HEK293 (cell line): Measurements from ENCODE around the gene SH3BP5L.

ENCODE experiments used
- CTCF ChIA-PET: fragments of 350-600 bp; formaldehyde crosslinking; extraction: SDS; loops from one replicate; lab custom pipeline; 2021; ENCODE audit warnings: antibody characterized with exemption; lab: Yijun Ruan, JAX
- POLR2A ChIA-PET: fragments of 300-600 bp; formaldehyde crosslinking; extraction: SDS; loops from one replicate; lab custom pipeline; 2020; ENCODE audit warnings: antibody characterized with exemption, inconsistent platforms; lab: Yijun Ruan, JAX
- H3K27ac ChIP-seq: fragments of 200-500 bp; sonication (Bioruptor generic); 2 replicates; pipeline ENCODE4 v1.5.1; 2014; ENCODE audit warnings: low read depth, low read length, control low read depth, inconsistent platforms; ENCODE audit errors: extremely low read depth
- H3K36me3 ChIP-seq, 2 experiments: fragments of 200-500 bp in 1 of 2; sonication (Bioruptor generic) in 1 of 2; 1 replicate in 1 of 2; 2 replicates in 1 of 2; pipeline ENCODE4 v1.5.1; 2014 to 2017; ENCODE audit warnings: inconsistent platforms in 2 of 2, low read length in 2 of 2; ENCODE audit not compliant: control insufficient read depth in 2 of 2, insufficient read depth in 1 of 2
- H3K4me1 ChIP-seq: fragments of 200-500 bp; sonication (Bioruptor generic); 2 replicates; pipeline ENCODE4 v1.5.1; 2014; ENCODE audit warnings: mild to moderate bottlenecking, low read length, inconsistent platforms; ENCODE audit not compliant: control insufficient read depth, insufficient read depth
- H3K4me3 ChIP-seq: 2 replicates; pipeline ENCODE4 v1.5.1; 2011; ENCODE audit warnings: low read depth, mild to moderate bottlenecking, control low read depth, low read length, moderate library complexity
- H3K9me3 ChIP-seq: fragments of 200-500 bp; sonication (Bioruptor generic); 2 replicates; pipeline ENCODE4 v1.5.1; 2014; ENCODE audit warnings: low read depth, low read length, inconsistent platforms; ENCODE audit not compliant: control insufficient read depth, insufficient read depth
- HIC1 ChIP-seq: fragments of 450-650 bp; formaldehyde crosslinking; IDR thresholded peaks from 2 replicates; pipeline ENCODE4 v1.5.1; 2016; ENCODE audit warnings: missing biosample characterization, missing genetic modification characterization
- KLF16 ChIP-seq: fragments of 450-650 bp; formaldehyde crosslinking; IDR thresholded peaks from 2 replicates; pipeline ENCODE4 v1.5.1; 2017; ENCODE audit warnings: missing biosample characterization, missing genetic modification characterization
- SALL2 ChIP-seq: fragments of 450-650 bp; formaldehyde crosslinking; IDR thresholded peaks from 2 replicates; pipeline ENCODE4 v1.5.0; 2017; ENCODE audit warnings: missing biosample characterization, mild to moderate bottlenecking, missing genetic modification characterization, borderline replicate concordance
- SCRT1 ChIP-seq: fragments of 450-650 bp; formaldehyde crosslinking; IDR thresholded peaks from 2 replicates; pipeline ENCODE4 v1.5.1; 2016; ENCODE audit warnings: missing biosample characterization, missing genetic modification characterization, borderline replicate concordance
- ZNF10 ChIP-seq: fragments of 450-650 bp; formaldehyde crosslinking; IDR thresholded peaks from 2 replicates; pipeline ENCODE4 v1.5.1; 2017; ENCODE audit warnings: missing biosample characterization, missing genetic modification characterization
- ZNF133 ChIP-seq: fragments of 450-650 bp; formaldehyde crosslinking; IDR thresholded peaks from 2 replicates; pipeline ENCODE4 v1.5.1; 2016; ENCODE audit warnings: missing biosample characterization, missing genetic modification characterization
- ZNF148 ChIP-seq: fragments of 450-650 bp; formaldehyde crosslinking; IDR thresholded peaks from 2 replicates; pipeline ENCODE4 v1.5.0; 2017; ENCODE audit warnings: missing biosample characterization, missing genetic modification characterization, borderline replicate concordance
- ZNF157 ChIP-seq: fragments of 450-650 bp; formaldehyde crosslinking; IDR thresholded peaks from 2 replicates; pipeline ENCODE4 v1.5.1; 2016; ENCODE audit warnings: missing biosample characterization, missing genetic modification characterization
- ZNF174 ChIP-seq: fragments of 450-650 bp; formaldehyde crosslinking; IDR thresholded peaks from 2 replicates; pipeline ENCODE4 v1.5.0; 2017; ENCODE audit warnings: missing biosample characterization, mild to moderate bottlenecking, missing genetic modification characterization
- ZNF18 ChIP-seq: fragments of 450-650 bp; formaldehyde crosslinking; IDR thresholded peaks from 2 replicates; pipeline ENCODE4 v1.5.1; 2016; ENCODE audit warnings: missing biosample characterization, missing genetic modification characterization
- ZNF214 ChIP-seq: fragments of 450-650 bp; formaldehyde crosslinking; IDR thresholded peaks from 2 replicates; pipeline ENCODE4 v1.5.1; 2017; ENCODE audit warnings: missing biosample characterization, mild to moderate bottlenecking, missing genetic modification characterization, borderline replicate concordance
- ZNF311 ChIP-seq: fragments of 450-650 bp; formaldehyde crosslinking; IDR thresholded peaks from 2 replicates; pipeline ENCODE4 v1.5.1; 2017; ENCODE audit warnings: missing biosample characterization, missing genetic modification characterization, borderline replicate concordance
- ZNF362 ChIP-seq: fragments of 450-650 bp; formaldehyde crosslinking; IDR thresholded peaks from 2 replicates; pipeline ENCODE4 v1.5.1; 2016; ENCODE audit warnings: missing biosample characterization, missing genetic modification characterization
- ZNF488 ChIP-seq: fragments of 450-650 bp; formaldehyde crosslinking; IDR thresholded peaks from 2 replicates; pipeline ENCODE4 v1.5.1; 2016; ENCODE audit warnings: missing biosample characterization, missing genetic modification characterization
- ZNF521 ChIP-seq: fragments of 450-650 bp; formaldehyde crosslinking; IDR thresholded peaks from 2 replicates; pipeline ENCODE4 v1.5.1; 2017; ENCODE audit warnings: missing biosample characterization, mild to moderate bottlenecking, missing genetic modification characterization
- ZNF529 ChIP-seq: fragments of 450-650 bp; formaldehyde crosslinking; IDR thresholded peaks from 2 replicates; pipeline ENCODE4 v1.5.1; 2017; ENCODE audit warnings: missing genetic modification characterization, missing biosample characterization; ENCODE audit not compliant: insufficient replicate concordance
- ZNF558 ChIP-seq: fragments of 450-650 bp; formaldehyde crosslinking; IDR thresholded peaks from 2 replicates; pipeline ENCODE4 v1.5.1; 2016; ENCODE audit warnings: missing biosample characterization, missing genetic modification characterization
- ZNF621 ChIP-seq: fragments of 450-650 bp; formaldehyde crosslinking; IDR thresholded peaks from 2 replicates; pipeline ENCODE4 v1.5.1; 2017; ENCODE audit warnings: missing biosample characterization, missing genetic modification characterization
- ZNF626 ChIP-seq: fragments of 450-650 bp; sonication (Bioruptor Pico); formaldehyde crosslinking; IDR thresholded peaks from 2 replicates; pipeline ENCODE4 v1.5.1; 2018; ENCODE audit warnings: missing biosample characterization, missing genetic modification characterization, inconsistent platforms
- ZNF830 ChIP-seq: fragments of 450-650 bp; IDR thresholded peaks from 2 replicates; pipeline ENCODE4 v1.5.0; 2018; ENCODE audit warnings: missing biosample characterization, missing genetic modification characterization, low read depth, mild to moderate bottlenecking, moderate library complexity

Gene SH3BP5L

GRCh38 chr1:248843687-248844086 is 18.0 kb upstream of the SH3BP5L start (continued):
- TF ChIP-seq ZNF148 (tag by site-specific recombination), result no peak
- no peak for TF ChIP-seq SALL2 (tag by site-specific recombination)

GRCh38 chr1:248842781-248843331 is 17.1 kb upstream of the SH3BP5L start:
- H3K4me1 ChIP-seq, result no peaks in the 10 kb centered on the region
- peaks cover 0 to 49% of the 10 kb centered on the region in 2 experiments; a peak in 1 of 3 replicates for H3K36me3 ChIP-seq
- POLR2A ChIA-PET, result no interaction called here
- no peaks in the 10 kb centered on the region for H3K9me3 ChIP-seq
- H3K4me3 ChIP-seq, result no peak overlapping the region
- H3K27ac ChIP-seq, result no peak overlapping the region
- TF ChIP-seq ZNF157 (tag by site-specific recombination), result no peak
- no peak for TF ChIP-seq ZNF311 (tag by site-specific recombination)
- TF ChIP-seq ZNF174, result no peak
- TF ChIP-seq SCRT1, result no peak
- no peak for TF ChIP-seq ZNF521 (tag by site-specific recombination)
- TF ChIP-seq KLF16, result no peak
- no peak for TF ChIP-seq ZNF626 (tag by site-specific recombination)
- no peak for TF ChIP-seq ZNF558 (tag by site-specific recombination)
- CTCF ChIA-PET, result no interaction called here

- ChIA-PET POLR2A (interaction anchor here (1.0 kb wide), 1 partner anchor 16 kb away, joined by 3 read pairs; the partner anchor contains the start of gene SH3BP5L), CTCF (interaction anchor here (0.6 to 0.7 kb wide), 2 partner anchors 10 to 19 kb away, joined by 3 read pairs; no protein-coding TSS in a partner anchor)
- TF ChIP-seq ZNF529 (tag by site-specific recombination) (no peak), ZNF214 (no peak), ZNF18 (tag by site-specific recombination) (0 out of 2 replicates have a peak, but pooled peaks have one; percentile 22), ZNF10 (tag by site-specific recombination) (no peak)
- H3K36me3 ChIP-seq, result peaks cover 0 to 39% of the 10 kb centered on the region in 2 experiments; a peak in 1 of 3 replicates
- no peaks in the 10 kb centered on the region for H3K9me3 ChIP-seq
- no peak overlapping the region for H3K4me3 ChIP-seq
- H3K4me1 ChIP-seq, result no peaks in the 10 kb centered on the region
- no peak overlapping the region for H3K27ac ChIP-seq
Observed at GRCh38 chr1:248841702-248842395, 16.1 kb upstream of the SH3BP5L start.

- Histone ChIP-seq H3K9me3 (no peaks in the 10 kb centered on the region), H3K27ac (no peak overlapping the region), H3K4me1 (no peaks in the 10 kb centered on the region), H3K36me3 (peaks cover 0 to 30% of the 10 kb centered on the region in 2 experiments; a peak in 1 of 3 replicates), H3K4me3 (no peak overlapping the region)
- CTCF ChIA-PET, result interaction anchor here (0.7 kb wide), 1 partner anchor 9 kb away, joined by 3 read pairs; no protein-coding TSS in a partner anchor
- POLR2A ChIA-PET, result interaction anchor here (1.0 kb wide), 1 partner anchor 15 kb away, joined by 3 read pairs; the partner anchor contains the start of gene SH3BP5L
- TF ChIP-seq ZNF621 (tag by site-specific recombination) (no peak), ZNF133 (tag by site-specific recombination) (no peak), ZNF830 (tag by site-specific recombination) (no peak), ZNF488 (no peak), HIC1 (tag by site-specific recombination) (no peak), ZNF362 (tag by site-specific recombination) (no peak)
Observed at GRCh38 chr1:248840946-248841345, 15.2 kb upstream of the SH3BP5L start.
